ENCODE data around the gene GOLGA2.
"Not testable (repeated sequence)": the region's sequence is repeated elsewhere in the genome, so short reads cannot be mapped to it uniquely, and the experiment has no call there.

GOLGA2 gene

DNA sequence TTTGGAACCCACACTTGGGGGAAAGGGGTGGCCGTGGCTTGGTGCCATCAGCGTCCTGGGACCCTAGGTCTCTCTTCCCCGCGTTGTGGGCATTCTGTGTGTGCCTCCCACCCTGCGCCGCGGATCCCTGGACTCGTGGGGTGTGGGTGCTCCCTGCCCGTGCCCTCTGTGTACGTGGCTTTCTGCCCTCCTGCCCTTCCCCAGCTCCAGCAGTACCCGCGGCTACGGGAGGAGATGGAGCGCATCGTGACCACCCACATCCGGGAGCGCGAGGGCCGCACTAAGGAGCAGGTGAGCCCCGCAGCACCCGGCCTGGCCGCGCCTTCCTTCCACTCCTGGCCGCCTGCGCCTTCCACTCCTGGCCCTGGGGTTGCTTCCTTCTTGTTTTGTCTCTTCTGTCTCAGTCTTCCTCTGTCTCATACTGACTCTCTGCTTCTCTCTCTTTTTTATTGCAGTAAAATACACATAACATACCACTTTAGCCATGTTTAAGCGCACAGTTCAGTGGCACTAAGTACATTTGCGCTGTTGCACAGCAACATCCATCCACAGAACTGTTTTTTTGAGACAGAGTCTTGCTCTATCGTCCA lies 41.9 kb downstream of the GOLGA2 start:
- DNase-seq: no peak

DNA sequence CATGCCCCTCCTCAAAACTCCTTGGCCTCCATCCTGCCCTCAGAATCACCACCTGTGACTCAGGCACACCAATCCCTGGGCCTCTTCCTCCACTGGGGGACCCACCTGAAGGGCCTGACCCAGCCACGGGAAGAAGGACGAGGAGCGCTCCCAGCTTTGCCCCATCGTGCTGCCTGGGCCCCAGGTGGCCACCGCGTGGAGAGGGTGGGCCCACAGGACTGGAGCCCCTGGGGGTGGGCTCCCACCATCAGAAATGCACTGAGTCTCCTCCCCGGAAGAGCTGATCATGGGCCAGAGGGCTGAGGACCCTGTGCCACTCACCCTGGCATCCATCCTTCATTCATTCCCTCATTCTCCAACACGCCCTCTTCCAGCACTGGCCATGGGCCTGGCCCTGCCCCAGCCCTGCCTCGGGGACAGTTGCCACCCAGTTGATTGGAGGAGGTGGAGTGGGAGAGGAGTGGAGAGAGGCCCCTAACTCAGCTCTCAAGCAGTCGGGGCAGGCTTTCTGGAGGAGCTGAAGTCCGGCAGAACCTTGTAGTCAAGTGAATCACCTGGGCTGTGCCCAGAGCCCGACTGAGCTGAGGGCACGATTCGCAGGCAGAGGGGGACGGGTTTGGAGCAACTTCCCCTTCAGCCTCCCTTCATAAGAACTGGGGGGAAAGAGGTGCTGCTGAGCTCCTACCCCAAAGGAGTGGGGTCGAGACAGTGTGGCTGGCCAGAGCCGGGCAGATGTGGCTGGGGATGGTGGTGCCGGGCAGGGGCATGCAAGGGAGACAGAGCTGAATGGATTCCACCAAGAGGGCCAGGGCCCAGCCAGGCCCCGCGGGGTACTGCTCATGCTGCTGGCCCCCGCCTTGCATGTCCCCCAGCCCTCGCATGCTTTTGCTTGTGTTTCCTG lies 43.0 kb downstream of the GOLGA2 start:
- no peak for DNase-seq

- no peak for DNase-seq
Observed at GRCh38 chr9:128231638-128232527, 43.9 kb downstream of the GOLGA2 start.

DNA sequence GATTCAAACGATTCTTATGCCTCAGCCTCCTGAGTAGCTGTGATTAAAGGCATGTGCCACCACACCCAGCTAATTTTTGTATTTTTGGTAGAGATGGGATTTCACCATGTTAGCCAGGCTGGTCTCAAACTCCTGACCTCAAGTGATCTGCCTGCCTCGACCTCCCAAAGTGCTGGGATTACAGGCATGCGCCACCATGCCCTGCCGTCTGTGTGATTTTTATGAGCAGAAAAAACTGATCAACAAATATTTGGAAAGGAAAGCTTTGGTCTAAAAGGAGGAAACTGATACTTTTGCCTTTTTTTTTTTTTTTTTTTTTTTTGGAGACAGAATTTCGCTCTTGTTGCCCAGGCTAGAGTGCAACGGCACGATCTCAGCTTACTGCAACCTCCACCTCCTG lies 44.9 kb downstream of the GOLGA2 start:
- not testable (repeated sequence) for DNase-seq

GRCh38 chr9:128226412-128226801 lies 49.4 kb downstream of the GOLGA2 start:
- no peak for DNase-seq

DNA sequence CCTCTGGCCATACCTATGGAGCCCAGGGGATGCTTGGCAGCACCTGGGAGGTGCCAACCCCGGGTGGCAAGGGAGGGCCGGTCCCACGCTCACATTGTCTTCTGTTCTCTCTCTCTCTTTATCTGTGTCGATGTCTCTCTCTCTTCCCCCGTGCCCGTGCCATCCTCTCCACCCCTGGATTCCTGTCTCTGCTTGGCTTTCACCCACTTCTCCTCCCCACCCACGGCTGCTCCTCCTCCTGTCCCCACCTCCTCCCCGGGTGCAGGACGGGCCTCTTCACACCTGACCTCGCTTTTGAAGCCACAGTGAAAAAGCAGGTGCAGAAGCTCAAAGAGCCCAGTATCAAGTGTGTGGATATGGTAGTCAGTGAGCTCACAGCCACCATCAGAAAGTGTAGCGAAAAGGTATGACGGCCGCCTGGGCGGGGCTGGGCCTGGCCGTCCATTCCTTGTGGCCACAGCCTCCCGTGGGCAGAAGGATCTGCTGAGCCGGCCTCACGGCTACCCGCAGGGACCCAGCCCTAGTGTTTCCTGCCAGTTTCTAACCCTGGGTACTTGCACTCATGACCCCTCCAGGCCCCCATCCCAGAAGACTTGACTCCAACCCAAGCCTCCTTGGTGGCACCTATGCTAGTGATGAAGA lies 49.9 kb downstream of the GOLGA2 start:
- DNase-seq: no peak

- no peak for DNase-seq
Observed at GRCh38 chr9:128224877-128225276, 50.9 kb downstream of the GOLGA2 start.

GRCh38 chr9:128222880-128223670 lies 52.7 kb downstream of the GOLGA2 start:
- no peak for DNase-seq

DNA sequence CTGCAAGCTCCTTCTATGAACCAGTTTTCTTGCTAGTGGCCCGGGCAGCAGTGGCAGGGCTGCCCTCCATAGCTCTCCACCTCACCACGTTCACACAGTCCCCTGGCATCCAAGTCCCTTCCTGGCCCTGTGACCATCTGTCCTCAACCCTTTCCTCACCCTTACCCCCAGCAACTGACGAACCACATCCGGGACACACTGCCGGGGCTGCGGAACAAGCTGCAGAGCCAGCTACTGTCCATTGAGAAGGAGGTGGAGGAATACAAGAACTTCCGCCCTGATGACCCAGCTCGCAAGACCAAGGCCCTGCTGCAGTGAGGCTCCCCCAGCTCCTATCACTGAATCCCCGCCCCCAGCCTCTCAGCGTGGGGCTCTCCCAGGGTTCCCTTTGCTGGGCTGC lies 53.8 kb downstream of the GOLGA2 start:
- DNase-seq: no peak

- DNase-seq: no peak
Observed at GRCh38 chr9:128219831-128220230, 56.0 kb downstream of the GOLGA2 start.

DNA sequence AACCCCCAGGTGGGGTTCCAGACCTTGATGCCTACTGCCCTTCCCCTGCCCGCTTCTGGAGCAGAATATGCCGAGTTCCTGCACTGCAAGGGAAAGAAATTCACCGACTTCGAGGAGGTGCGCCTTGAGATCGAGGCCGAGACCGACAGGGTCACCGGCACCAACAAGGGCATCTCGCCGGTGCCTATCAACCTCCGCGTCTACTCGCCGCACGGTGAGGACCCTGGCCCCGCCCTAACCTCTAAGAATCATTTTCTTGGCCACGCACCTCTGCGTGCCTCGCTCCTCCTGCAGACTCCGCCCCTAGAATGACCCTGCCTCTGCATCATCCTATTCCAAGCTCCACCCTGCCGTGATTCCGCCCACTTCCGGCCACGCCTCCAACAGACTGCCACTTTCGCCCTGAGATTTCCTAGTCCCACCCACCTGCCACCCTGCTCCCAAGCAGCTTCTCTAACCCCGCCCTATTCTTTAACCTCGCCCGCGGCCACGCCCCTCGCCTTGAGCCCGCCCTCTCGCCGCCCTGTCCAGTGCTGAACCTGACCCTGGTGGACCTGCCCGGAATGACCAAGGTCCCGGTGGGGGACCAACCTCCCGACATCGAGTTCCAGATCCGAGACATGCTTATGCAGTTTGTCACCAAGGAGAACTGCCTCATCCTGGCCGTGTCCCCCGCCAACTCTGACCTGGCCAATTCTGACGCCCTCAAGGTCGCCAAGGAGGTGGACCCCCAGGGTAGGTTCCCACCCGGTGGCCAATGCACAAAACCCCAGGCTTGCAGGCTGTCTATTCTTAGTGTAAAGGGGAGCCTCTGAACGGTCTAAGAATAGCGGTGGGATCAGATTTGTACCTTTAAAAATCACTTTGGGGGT lies 57.1 kb downstream of the GOLGA2 start:
- peak; percentile 98 for DNase-seq

GRCh38 chr9:128218172-128218517 lies 57.7 kb downstream of the GOLGA2 start:
- DNase-seq: no peak

DNA sequence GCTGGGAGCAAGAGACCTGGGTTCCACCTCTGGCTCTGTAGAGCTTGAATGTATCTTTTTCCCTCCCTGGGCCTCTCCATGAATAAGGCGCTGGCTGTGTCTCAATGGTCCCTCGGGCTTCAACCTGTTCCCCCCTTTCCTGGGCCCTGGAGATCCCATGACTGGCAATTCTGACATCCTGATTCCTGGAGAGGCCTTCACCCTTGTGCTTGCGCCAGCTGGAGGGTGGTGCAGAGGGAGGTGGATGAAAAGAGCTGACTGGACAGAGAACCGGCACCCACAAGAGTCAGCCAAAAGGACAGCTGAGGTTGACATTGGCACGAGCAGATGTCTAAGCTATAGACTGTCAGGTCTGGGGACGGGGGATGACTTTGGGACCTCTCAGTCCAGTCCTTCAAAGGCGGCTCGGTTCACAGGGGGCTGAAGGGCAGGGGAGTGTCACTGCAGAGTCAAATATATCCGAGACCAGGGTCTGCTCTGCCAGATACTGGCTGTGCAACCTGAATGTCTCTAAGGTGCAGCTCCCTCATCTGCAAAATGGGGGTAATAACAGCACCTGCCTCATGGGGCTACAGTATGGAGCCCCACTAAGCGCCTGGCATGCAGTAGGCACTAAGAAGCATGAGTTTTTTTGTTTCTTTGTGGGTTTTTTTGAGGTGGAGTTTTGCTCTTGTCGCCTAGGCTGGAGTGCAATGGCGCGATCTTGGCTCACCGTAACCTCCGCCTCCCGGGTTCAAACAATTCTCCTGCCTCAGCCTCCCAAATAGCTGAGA lies 58.8 kb downstream of the GOLGA2 start:
- no peak for DNase-seq

DNA sequence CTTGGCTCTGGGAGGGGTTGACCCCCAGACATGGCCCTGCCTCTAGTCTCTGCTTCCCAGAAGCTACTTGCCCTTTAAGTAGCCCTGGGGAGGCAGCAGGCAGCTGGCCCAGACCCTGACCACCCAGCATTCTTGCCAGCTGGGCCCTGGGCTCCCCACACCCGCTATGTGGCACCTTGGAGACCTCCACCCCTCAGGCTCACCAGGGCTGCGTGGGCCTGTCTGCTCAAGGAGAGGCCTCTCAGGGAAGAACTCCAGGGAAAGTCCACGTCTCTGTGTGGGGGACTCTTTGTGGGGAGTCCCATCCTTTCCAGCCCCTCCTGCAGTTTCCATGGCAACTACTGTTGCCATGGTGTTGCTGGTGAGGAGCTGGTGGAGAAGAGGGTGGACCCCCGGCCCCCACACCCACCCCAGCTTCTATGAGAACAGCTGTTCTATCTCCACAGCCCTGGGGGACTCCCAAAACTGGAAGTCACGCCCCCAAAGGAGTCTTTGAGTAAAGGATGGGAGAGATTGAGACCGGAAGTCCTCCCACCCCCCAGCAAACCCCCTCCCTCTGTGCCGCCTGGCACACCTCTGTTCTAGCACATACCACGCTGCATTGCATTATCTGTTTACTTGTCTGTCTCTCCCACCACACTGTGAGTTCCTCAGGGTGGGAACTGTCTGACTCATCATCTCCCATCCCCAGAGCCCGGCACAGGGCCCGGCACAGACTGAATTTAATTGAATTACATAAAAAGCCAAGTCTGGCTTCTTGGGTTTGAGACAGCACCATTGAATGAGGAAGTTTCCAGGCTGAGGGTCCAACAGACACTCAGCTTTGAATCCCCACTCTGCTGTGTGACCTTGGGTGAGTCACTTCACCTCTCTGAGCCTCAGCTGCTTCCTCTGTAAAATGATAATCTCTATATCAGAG lies 60.1 kb downstream of the GOLGA2 start:
- no peak for DNase-seq

GRCh38 chr9:128214571-128215490 lies 61.0 kb downstream of the GOLGA2 start:
- no peak for DNase-seq

- no peak for DNase-seq
Observed at GRCh38 chr9:128213746-128214497, 61.9 kb downstream of the GOLGA2 start.

GRCh38 chr9:128211981-128212281 lies 63.9 kb downstream of the GOLGA2 start:
- no peak for DNase-seq
